ENCODE measurements around the gene CGB3. TPM values are rescaled to one million over a fixed set of nuclear protein-coding genes. Genes with fewer than 3 reads are reported as not detected.

Gene CGB3
- total and polyA plus RNA-seq, 2 of the 4 experiments (the other 2 are of a cell fraction): not detected

DNA sequence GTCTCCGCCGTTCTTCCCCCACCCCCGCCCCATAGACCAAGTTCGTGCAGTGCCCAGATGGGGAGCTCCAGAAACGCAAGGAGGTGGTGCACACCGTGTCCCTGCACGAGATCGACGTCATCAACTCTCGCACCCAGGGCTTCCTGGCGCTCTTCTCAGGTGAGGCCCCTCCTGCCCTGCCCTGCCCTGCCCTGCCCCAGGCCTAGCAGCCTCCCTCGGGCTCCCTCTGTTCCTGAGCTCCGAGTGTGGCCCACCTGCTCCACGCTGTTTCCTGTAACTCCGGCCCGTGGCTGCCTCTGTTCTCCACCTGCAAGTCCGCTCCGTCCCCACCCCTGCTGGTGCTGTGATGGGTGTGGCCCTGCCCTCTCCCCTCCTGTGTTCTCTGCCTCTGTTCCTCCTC is 13.7 kb downstream of the CGB3 start (continued):
- TF ChIP-seq, protein P1, sequence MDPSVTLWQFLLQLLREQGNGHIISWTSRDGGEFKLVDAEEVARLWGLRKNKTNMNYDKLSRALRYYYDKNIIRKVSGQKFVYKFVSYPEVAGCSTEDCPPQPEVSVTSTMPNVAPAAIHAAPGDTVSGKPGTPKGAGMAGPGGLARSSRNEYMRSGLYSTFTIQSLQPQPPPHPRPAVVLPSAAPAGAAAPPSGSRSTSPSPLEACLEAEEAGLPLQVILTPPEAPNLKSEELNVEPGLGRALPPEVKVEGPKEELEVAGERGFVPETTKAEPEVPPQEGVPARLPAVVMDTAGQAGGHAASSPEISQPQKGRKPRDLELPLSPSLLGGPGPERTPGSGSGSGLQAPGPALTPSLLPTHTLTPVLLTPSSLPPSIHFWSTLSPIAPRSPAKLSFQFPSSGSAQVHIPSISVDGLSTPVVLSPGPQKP (IDR thresholded peaks at IDR 0.05; ENCODE audit: borderline replicate concordance, low read depth, low read length): no peak
- TF ChIP-seq CHD1 (IDR thresholded peaks at IDR 0.05; ENCODE audit: low read depth, low read length) (no peak), FOS (IDR thresholded peaks at IDR 0.05; ENCODE audit: low read depth, low read length) (no peak), BHLHE40 (IDR thresholded peaks at IDR 0.05; ENCODE audit: low read depth, low read length) (no peak), RFX5 (IDR thresholded peaks at IDR 0.05; ENCODE audit: low read depth, low read length) (no peak)

DNA sequence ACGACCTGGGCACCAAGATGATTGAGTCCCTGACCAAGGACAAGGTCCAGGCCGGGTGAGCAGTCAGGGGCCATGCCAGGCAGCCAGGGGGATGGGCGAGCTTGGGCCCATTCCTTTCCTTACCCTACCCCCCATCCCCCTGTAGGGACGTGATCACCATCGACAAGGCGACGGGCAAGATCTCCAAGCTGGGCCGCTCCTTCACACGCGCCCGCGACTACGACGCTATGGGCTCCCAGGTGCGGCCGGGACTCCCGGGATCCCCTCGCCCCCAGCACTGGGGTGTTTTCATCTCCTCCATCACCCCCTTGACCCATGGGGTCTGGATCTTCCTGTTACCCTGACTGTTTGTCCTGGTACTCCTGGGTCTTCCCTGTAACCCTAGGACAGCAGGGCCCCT is 14.3 kb downstream of the CGB3 start:
- Histone ChIP-seq H2AFZ (replicated peaks; ENCODE audit: low read length, poor library complexity) (no peak overlapping the region), H3K27ac (ENCODE audit: insufficient read depth, low read length) (no peak overlapping the region)
- TF ChIP-seq RCOR1 (IDR thresholded peaks at IDR 0.05; ENCODE audit: insufficient replicate concordance, low read length) (no peak), CEBPB (IDR thresholded peaks at IDR 0.05; ENCODE audit: low read depth, low read length) (no peak), FOS (IDR thresholded peaks at IDR 0.05; ENCODE audit: low read depth, low read length) (no peak), RAD21 (IDR thresholded peaks at IDR 0.05; ENCODE audit: low read length) (no peak), CHD1 (IDR thresholded peaks at IDR 0.05; ENCODE audit: low read depth, low read length) (no peak), MXI1 (IDR thresholded peaks at IDR 0.05; ENCODE audit: borderline replicate concordance, low read depth, low read length) (no peak), NFE2L2 (IDR thresholded peaks at IDR 0.05; ENCODE audit: low read depth, low read length) (no peak), RFX5 (IDR thresholded peaks at IDR 0.05; ENCODE audit: low read depth, low read length) (no peak), POLR2A (IDR thresholded peaks at IDR 0.05; ENCODE audit: low read depth, low read length) (no peak), SMC3 (IDR thresholded peaks at IDR 0.05; ENCODE audit: low read depth, low read length) (no peak)
- TF ChIP-seq, protein P1 (IDR thresholded peaks at IDR 0.05; ENCODE audit: borderline replicate concordance, low read depth, low read length): no peak
- TF ChIP-seq, protein P2, sequence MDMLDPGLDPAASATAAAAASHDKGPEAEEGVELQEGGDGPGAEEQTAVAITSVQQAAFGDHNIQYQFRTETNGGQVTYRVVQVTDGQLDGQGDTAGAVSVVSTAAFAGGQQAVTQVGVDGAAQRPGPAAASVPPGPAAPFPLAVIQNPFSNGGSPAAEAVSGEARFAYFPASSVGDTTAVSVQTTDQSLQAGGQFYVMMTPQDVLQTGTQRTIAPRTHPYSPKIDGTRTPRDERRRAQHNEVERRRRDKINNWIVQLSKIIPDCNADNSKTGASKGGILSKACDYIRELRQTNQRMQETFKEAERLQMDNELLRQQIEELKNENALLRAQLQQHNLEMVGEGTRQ (IDR thresholded peaks at IDR 0.05; ENCODE audit: low read depth, low read length): no peak

More for the DNA sequence above, 14.3 kb downstream of the CGB3 start:
- H3K9me1 ChIP-seq (ENCODE audit: insufficient read depth, low read length): peaks cover 2% of the 10 kb centered on the region; the same call in 1 of the 2 replicates
- in situ Hi-C loops (cut with MboI; ENCODE audit: low sequenced_read_pairs) (no loop called here), dilution Hi-C loops (cut with HindIII; ENCODE audit: low sequenced_read_pairs, unreplicated experiment) (no loop called here), intact Hi-C loops (cut with micrococcal nuclease) (no loop called here)
- no peak overlapping the region for H2BK5ac ChIP-seq (ENCODE audit: low read depth, low read length, poor library complexity, severe bottlenecking)
- H3K4ac ChIP-seq (ENCODE audit: low read depth, low read length): no peak overlapping the region
- no peak overlapping the region for H3K14ac ChIP-seq (replicated peaks; ENCODE audit: low read depth, low read length)
- H3K4me1 ChIP-seq (ENCODE audit: control insufficient read depth, insufficient read depth, low read length): no peaks in the 10 kb centered on the region
- ChIA-PET POLR2A (ENCODE audit: unreplicated experiment) (no interaction called here), CTCF (interaction anchor here (0.6 kb wide), 2 partner anchors 10 to 221 kb away, joined by 4 to 5 read pairs; no protein-coding TSS in a partner anchor)
- H4K20me1 ChIP-seq (ENCODE audit: insufficient read depth, low read length): no peaks in the 10 kb centered on the region; the same call in 1 of the 2 replicates
- H4K5ac ChIP-seq (ENCODE audit: low read depth, low read length): no peak overlapping the region
- H3K23ac ChIP-seq (ENCODE audit: low read depth, low read length): no peak overlapping the region
- no peak overlapping the region for H2AK5ac ChIP-seq (ENCODE audit: low read depth, low read length)
- BruUV-seq (replicated peaks): no TSS peak
- H3K9ac ChIP-seq (ENCODE audit: low read depth, low read length): no peak overlapping the region
- H2BK20ac ChIP-seq (ENCODE audit: low read depth, low read length): no peak overlapping the region
- peaks cover 0 to 3% of the 10 kb centered on the region in 2 experiments; a peak in 1 of 4 replicates for H3K79me1 ChIP-seq (ENCODE audit: low read depth in 1 of 2, low read length in 2 of 2)
- no peak overlapping the region for H3K4me3 ChIP-seq (ENCODE audit: insufficient read depth, low read depth, low read length)
- no peaks in the 10 kb centered on the region for H3K27me3 ChIP-seq (ENCODE audit: control insufficient read depth, insufficient read depth, low read length)
- ATAC-seq (ENCODE audit: low read depth) (no peak), DNase-seq (no peak)
- no peak overlapping the region for H3K4me2 ChIP-seq (ENCODE audit: low read depth, low read length)
- peaks cover 67% of the 10 kb centered on the region for H3K36me3 ChIP-seq (ENCODE audit: control insufficient read depth, insufficient read depth, low read length)
- WGBS, 2 experiments (ENCODE audit: extremely low coverage in 2 of 2, insufficient read length in 1 of 2): 93% methylated on average over 2 of the region's 18 CpGs; no CpG with 5 or more reads in 1 of the 2 experiments
- H3K18ac ChIP-seq (ENCODE audit: low read depth, low read length): no peak overlapping the region
- H4K91ac ChIP-seq (ENCODE audit: insufficient read depth, low read depth, low read length): no peak overlapping the region
- H2BK120ac ChIP-seq (ENCODE audit: low read depth, low read length): no peak overlapping the region
- H3K56ac ChIP-seq (ENCODE audit: extremely low read depth, insufficient read depth, low read length): no peak overlapping the region
- H2AK9ac ChIP-seq (replicated peaks; ENCODE audit: low read depth, low read length, poor library complexity): no peak overlapping the region
- H3K9me3 ChIP-seq (ENCODE audit: control insufficient read depth, insufficient read depth, low read length): no peaks in the 10 kb centered on the region
- H4K8ac ChIP-seq (ENCODE audit: low read depth in 2 of 2, low read length in 2 of 2): no peak overlapping the region
- no peak overlapping the region for H2BK15ac ChIP-seq (ENCODE audit: low read depth, low read length)

All from IMR-90 (cell line).